ENCODE measurements around the gene TMEM266.

TMEM266 gene

GRCh38 chr15:76065793-76066192 is 6.0 kb downstream of the TMEM266 start:
- FAIRE-seq, result no peak
- DNase-seq (ENCODE audit: insufficient read length, low spot score), result no peak

- FAIRE-seq, result no peak
- DNase-seq (ENCODE audit: insufficient read length, low spot score), result no peak
Observed at GRCh38 chr15:76070192-76070591, 10.4 kb downstream of the TMEM266 start.

DNA sequence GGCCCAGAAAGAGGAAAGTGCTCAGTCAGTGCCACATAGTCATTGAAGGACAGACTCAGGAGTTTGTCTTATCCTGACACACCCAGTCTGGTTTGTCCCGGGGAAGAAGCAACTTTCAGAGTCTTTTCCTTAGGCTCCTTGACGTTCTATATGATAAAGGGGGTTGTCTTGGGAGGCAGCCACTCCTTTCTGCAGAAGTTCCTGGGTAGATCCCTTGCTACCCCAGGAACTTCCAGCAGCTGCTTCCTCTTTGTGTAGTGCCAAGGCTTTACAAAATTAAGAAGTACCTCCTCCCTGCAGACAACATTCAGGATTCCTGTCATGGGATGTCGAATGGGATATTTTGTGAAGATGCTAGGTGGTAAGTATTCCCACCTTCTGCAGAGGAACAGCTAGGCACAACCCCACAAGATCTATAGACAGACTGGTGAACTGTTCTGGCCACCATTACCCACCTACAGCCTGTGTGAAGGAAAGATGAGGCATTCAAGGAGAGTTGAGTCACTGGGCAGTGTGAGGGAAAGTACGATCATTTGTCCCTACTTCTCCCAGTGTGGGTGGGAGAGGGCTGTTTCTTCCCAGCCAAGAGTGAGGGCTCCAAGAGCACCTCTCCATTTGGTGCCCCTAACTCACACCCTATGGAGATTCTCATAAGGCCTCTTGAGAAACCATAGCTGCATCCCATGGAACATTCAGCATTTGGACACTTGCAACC is 11.3 kb downstream of the TMEM266 start:
- no peak for DNase-seq (ENCODE audit: insufficient read length, low spot score)
- no peak for FAIRE-seq

- DNase-seq (ENCODE audit: insufficient read length, low spot score) (no peak), FAIRE-seq (no peak)
Observed at GRCh38 chr15:76071806-76072205, 12.0 kb downstream of the TMEM266 start.

- FAIRE-seq, result no peak
- DNase-seq (ENCODE audit: insufficient read length, low spot score), result no peak
Observed at GRCh38 chr15:76073554-76073953, 13.8 kb downstream of the TMEM266 start.

- no peak for DNase-seq (ENCODE audit: insufficient read length, low spot score)
Observed at GRCh38 chr15:76075046-76075445, 15.3 kb downstream of the TMEM266 start.

DNA sequence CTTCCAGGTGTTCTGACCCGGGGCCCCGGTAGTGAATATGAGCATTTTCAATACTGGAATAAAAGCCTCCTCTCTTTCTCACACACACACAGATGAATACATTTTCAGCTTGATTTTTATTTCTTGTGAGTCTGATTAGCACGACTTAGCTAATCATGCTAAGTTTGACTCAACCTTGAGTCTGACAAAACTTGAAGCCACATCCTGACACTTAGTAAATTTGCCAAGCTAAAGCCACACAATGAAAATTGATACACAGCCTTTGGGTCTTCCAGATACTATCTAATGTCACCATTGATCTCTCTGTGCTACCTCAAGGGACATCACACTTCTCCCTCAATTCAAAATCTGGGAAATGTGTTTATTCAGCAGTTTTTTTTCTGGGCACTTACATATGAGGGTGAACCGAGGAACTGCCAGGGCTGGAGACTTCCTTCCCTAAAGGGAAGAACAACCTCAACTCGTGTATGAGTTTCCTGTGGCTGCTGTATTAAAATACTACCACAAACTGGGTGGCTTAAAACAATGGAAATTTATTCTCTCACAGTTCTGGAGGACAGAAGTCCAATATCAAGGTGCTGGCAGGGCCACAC is 18.6 kb downstream of the TMEM266 start:
- no peak for DNase-seq (ENCODE audit: insufficient read length, low spot score)

More at GRCh38 chr15:76075046-76075445, 15.3 kb downstream of the TMEM266 start:
- no peak for FAIRE-seq

DNA sequence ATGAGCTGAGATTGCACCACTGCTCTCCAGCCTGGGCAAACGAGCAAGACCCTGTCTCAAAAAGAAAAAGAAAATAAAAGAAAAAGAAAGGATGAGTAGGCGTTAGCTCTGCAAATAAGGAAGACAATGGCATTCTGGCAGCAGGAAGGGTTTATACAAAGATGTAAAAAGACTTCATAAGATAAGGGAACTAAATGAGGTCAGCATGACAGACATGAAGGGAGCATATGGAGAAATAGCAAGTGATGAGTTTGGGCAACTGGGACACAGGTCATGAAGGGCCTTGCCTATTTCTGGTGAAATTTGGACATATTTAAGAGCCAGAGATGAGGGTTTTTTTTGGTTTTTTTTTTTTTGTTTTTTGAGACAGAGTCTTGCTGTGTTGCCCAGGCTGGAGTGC is 24.5 kb downstream of the TMEM266 start:
- no peak for FAIRE-seq
- DNase-seq (ENCODE audit: insufficient read length, low spot score), result no peak

More for the DNA sequence above, 18.6 kb downstream of the TMEM266 start:
- no peak for FAIRE-seq

- DNase-seq (ENCODE audit: insufficient read length, low spot score), result no peak
- FAIRE-seq, result no peak
Observed at GRCh38 chr15:76098685-76099084, 38.9 kb downstream of the TMEM266 start.

GRCh38 chr15:76099388-76099787 is 39.6 kb downstream of the TMEM266 start:
- FAIRE-seq (no peak), DNase-seq (ENCODE audit: insufficient read length, low spot score) (no peak)

DNA sequence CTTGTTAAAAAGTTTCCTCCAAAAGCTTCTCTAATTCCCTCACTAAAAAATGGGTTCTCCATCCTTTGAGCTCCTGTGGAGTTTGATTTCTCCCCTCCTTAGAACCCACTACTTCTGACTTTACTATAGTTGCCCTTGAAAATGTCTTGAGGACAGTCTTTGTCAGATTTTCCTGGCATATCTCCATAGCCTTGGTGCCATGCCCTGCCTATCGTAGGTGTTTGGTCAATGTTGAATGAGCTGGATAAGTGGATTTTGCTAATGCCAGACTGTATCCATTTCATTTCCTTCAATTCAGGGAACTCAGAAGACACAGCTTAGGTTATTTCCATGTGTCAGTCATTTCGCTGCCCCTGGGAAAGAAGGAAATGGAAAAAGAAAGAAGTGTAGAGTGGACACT is 40.6 kb downstream of the TMEM266 start:
- FAIRE-seq (no peak), DNase-seq (ENCODE audit: insufficient read length, low spot score) (no peak)

DNA sequence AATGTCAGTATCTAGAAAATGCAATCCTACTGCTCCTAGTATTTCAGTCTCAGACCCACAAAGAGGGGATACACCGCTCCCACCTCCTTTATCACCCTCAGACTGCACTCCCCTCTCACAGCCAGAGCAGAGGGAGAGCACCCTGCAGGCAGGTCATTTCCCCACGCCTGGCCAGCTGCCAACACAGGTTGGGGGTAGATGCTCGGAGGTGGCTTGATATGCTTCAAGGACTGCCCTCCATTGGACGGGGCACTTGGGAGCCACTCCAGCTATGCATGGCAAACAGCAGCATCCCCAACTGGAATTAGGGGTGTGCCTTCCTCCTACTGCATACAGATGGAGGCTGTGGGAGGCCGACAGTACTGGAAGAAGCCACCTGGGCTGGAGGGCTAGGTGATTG is 41.9 kb downstream of the TMEM266 start:
- no peak for FAIRE-seq
- DNase-seq (ENCODE audit: insufficient read length, low spot score), result no peak

- FAIRE-seq, result no peak
Observed at GRCh38 chr15:76105391-76105790, 45.6 kb downstream of the TMEM266 start.

DNA sequence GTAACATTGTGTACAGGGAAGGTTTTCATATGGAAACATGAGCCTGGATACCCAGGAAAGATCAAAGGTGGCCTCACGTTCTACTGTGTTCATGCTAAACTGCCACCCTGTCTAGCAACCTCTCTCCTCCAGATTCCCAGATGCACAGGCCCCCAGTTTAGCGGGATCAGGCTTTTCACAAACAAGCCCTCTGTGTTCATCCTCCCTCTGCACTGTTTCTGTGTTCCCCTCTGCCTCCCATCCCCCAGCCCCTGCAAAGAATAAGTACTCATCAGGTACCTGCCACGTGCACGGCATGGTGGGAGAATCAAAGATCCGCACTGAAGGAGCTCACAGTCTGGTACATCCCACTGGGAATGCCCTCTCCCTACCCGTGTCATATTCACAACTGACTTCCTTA is 46.1 kb downstream of the TMEM266 start:
- FAIRE-seq (no peak), DNase-seq (ENCODE audit: insufficient read length, low spot score) (no peak)

More at GRCh38 chr15:76105391-76105790, 45.6 kb downstream of the TMEM266 start:
- no peak for DNase-seq (ENCODE audit: insufficient read length, low spot score)

GRCh38 chr15:76107169-76107568 is 47.4 kb downstream of the TMEM266 start:
- FAIRE-seq, result no peak
- DNase-seq (ENCODE audit: insufficient read length, low spot score), result no peak

- DNase-seq (ENCODE audit: insufficient read length, low spot score) (no peak), FAIRE-seq (no peak)
Observed at GRCh38 chr15:76108021-76108723, 48.4 kb downstream of the TMEM266 start.

DNA sequence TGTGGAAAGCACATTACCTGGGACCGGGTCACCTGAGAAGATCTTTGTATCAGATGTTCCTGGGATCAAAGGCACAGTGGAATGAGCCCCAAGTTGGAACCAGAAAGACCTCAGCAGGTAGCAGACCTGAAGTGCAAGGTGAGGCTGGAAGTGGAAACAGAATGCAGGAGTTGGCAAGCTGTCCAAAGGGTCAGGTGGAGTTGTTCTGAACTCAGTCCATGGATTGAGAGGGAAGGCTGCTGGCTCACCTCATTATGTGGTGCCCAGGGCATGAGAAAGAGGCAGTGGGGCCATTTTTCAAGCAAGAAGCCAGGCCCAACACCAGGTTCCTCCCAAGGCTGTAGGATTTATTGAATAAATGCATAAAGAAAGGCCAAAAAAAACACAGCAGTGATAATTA is 49.3 kb downstream of the TMEM266 start:
- FAIRE-seq (no peak), DNase-seq (ENCODE audit: insufficient read length, low spot score) (no peak)

GRCh38 chr15:76114561-76114960 is 54.8 kb downstream of the TMEM266 start:
- FAIRE-seq (no peak), DNase-seq (ENCODE audit: insufficient read length, low spot score) (no peak)

DNA sequence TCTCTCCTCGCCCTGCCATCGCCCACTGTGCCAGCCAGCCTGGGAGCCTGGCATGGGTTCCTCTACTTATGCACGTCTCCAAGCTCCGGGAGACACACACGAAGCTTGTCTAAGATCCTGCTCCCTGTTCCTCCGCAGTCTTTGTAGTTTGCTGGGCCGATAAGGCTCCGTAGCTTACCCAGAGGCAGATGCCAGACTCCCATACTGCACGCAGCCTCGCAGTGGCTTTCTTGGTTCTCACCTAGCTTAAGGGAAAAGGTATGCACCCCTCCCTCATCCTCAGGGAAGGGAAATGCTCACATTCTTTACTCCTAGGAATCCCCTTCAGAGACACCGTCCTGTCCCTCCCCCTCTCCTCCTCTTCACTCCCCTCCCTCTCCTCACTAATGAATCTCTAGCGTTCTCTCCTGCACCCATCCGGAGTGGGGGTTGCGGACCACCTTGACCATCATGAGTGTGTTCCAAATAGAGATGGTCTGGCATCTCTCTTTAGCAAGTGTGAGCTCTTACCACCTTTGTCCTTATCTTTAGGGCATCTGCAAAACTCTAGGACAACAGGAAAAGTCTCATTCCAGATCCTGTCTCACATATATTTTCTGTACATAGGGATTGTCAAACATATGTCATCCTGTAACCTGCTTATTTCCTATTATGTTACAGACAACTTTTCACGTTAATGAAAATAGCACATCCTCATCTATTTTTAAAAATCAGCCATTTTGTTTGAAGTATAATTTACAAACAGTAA is 56.5 kb downstream of the TMEM266 start:
- DNase-seq (ENCODE audit: insufficient read length, low spot score) (no peak), FAIRE-seq (no peak)

DNA sequence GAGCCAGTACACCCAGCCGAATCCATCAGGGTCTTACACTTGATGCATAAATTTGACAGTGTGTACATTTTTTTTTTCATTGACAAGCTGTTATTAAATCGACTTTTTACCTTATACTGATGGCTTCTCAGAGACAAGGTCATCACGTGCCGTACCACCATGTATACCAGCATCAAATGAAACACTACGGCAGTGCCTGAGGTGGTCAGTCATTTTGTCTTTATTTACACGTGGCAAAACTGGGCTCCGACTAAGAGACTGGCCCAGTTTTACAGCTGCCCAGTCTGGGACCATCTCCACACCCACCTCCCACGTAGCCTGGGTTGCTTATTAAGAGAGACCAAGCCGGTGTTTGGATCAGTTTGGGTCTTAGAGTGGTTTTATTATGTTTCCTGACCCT is 57.4 kb downstream of the TMEM266 start:
- DNase-seq (ENCODE audit: insufficient read length, low spot score) (no peak), FAIRE-seq (no peak)

DNA sequence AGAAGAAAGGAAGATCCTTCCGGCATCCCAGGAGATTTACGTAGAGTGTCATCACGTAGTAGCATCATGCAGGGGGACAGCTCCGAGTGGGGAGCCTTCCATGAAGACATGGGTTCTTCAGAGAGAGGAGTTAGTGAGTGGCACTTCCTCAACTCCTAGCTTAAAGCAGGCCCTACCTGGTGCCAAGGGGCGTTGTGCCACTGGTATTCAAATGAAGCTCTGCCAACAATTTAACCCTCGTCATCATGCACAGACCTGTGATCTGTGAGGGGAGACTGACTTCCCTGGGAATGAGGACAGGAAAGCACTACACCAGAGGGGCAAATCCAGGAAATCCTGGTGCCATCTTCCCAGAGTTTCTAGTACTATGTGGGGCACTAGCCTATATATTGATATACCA is 59.0 kb downstream of the TMEM266 start:
- no peak for DNase-seq (ENCODE audit: insufficient read length, low spot score)
- FAIRE-seq, result no peak
